GM12878 (cell line): ENCODE data around the gene DDX56. TPM values are rescaled to one million over a fixed set of nuclear protein-coding genes. Genes with fewer than 3 reads are reported as not detected.

Experiments used
- ATAC-seq: fragments of 200-7000 bp; cut with Tn5 transposase; 3 replicates; pipeline ENCODE4 v1.9.1; 2020; ENCODE audit warnings: mild to moderate bottlenecking, moderate library complexity
- BruUV-seq: library from RNA; stranded (reverse); fragments of 400-500 nt; replicated peaks from 2 replicates; lab custom pipeline; 2021; lab: Mats Ljungman, UMichigan
- CTCF ChIA-PET: fragments of 300-600 bp; sonication (Branson Sonifier 250); formaldehyde crosslinking; extraction: SDS; loops from one replicate; lab custom pipeline; 2021; ENCODE audit warnings: inconsistent platforms; lab: Yijun Ruan, JAX
- POLR2A ChIA-PET: fragments of 350-600 bp; formaldehyde crosslinking; extraction: SDS; loops from one replicate; lab custom pipeline; 2021; ENCODE audit warnings: inconsistent platforms; lab: Charles Lee
- RAD21 ChIA-PET: fragments of 300-600 bp; sonication (Branson Sonifier 250); formaldehyde crosslinking; loops from one replicate; lab custom pipeline; 2023; ENCODE audit warnings: antibody characterized with exemption; ENCODE audit not compliant: unreplicated experiment; lab: Charles Lee
- SMC1A ChIA-PET: fragments of 300-600 bp; sonication (Branson Sonifier 250); formaldehyde crosslinking; loops from one replicate; lab custom pipeline; 2023; ENCODE audit not compliant: unreplicated experiment, uncharacterized antibody; lab: Charles Lee
- DNase-seq: peaks from one replicate; pipeline ENCODE4 v3.0.0-alpha.2; 2011; ENCODE audit warnings: low read depth, low spot score
- FAIRE-seq: peaks from 3 replicates; lab custom pipeline; 2011; peaks lifted over from hg19 to GRCh38; lab: Jason Lieb, UNC
- H2AFZ ChIP-seq: 2 replicates; pipeline ENCODE4 v1.6.0; 2011; ENCODE audit warnings: low read depth, low read length, control low read depth; ENCODE audit not compliant: control insufficient read depth
- H3K27ac ChIP-seq: 2 replicates; pipeline ENCODE4 v1.5.1; 2011; ENCODE audit warnings: control low read depth; ENCODE audit not compliant: control insufficient read depth, insufficient read depth
- H3K27me3 ChIP-seq, 2 experiments: replicated peaks in 1 of 2; 2 replicates each; pipeline versions ENCODE4 v1.6.0 to v1.6.1; 2011; ENCODE audit warnings: low read length in 1 of 2; ENCODE audit not compliant: control insufficient read depth in 2 of 2, insufficient read depth in 2 of 2
- H3K36me3 ChIP-seq, 2 experiments: 2 replicates each; pipeline ENCODE4 v1.5.1; 2011; ENCODE audit warnings: low read length in 1 of 2; ENCODE audit not compliant: control insufficient read depth in 2 of 2, insufficient read depth in 2 of 2
- H3K4me1 ChIP-seq: 2 replicates; pipeline ENCODE4 v1.6.1; 2011; ENCODE audit warnings: mild to moderate bottlenecking, low read length, moderate library complexity, mixed read lengths; ENCODE audit not compliant: control insufficient read depth, insufficient read depth
- H3K4me2 ChIP-seq: 2 replicates; pipeline ENCODE4 v1.6.0; 2011; ENCODE audit warnings: control low read depth; ENCODE audit not compliant: control insufficient read depth, insufficient read depth
- H3K4me3 ChIP-seq: fragments of 200-600 bp; sonication (generic); 2 replicates; pipeline ENCODE4 v1.5.1; 2016
- H3K79me2 ChIP-seq: 2 replicates; pipeline ENCODE4 v1.6.0; 2011; ENCODE audit warnings: low read length; ENCODE audit not compliant: control insufficient read depth, insufficient read depth
- H3K9ac ChIP-seq: 2 replicates; pipeline ENCODE4 v1.8.0; 2011; ENCODE audit warnings: low read length, control low read depth, mixed read lengths; ENCODE audit not compliant: control insufficient read depth, insufficient read depth
- H3K9me3 ChIP-seq: replicated peaks from 3 replicates; pipeline ENCODE4 v1.5.1; 2011; ENCODE audit warnings: mild to moderate bottlenecking, low read length; ENCODE audit not compliant: control insufficient read depth, insufficient read depth
- H4K20me1 ChIP-seq: 2 replicates; pipeline ENCODE4 v1.6.0; 2011; ENCODE audit not compliant: control insufficient read depth, insufficient read depth
- BACH1 ChIP-seq: fragments of 450-650 bp; IDR thresholded peaks from 2 replicates; pipeline ENCODE4 v1.6.1; 2017; ENCODE audit warnings: mild to moderate bottlenecking, borderline replicate concordance
- DPF2 ChIP-seq: fragments of 450-650 bp; IDR thresholded peaks from 2 replicates; pipeline ENCODE4 v1.6.1; 2017; ENCODE audit warnings: mild to moderate bottlenecking
- E2F4 ChIP-seq: IDR thresholded peaks from 2 replicates; pipeline ENCODE4 v1.6.1; 2012; ENCODE audit warnings: low read depth, low read length, improper control_type of control experiment
- E4F1 ChIP-seq: fragments of 450-650 bp; IDR thresholded peaks from 2 replicates; pipeline ENCODE4 v1.6.1; 2018; ENCODE audit warnings: borderline replicate concordance, mild to moderate bottlenecking; ENCODE audit not compliant: partially characterized antibody
- EP300 ChIP-seq, 2 experiments: fragments of 150-350 bp in 1 of 2; IDR thresholded peaks; 2 replicates each; pipeline ENCODE4 v1.6.1; 2011 to 2012; ENCODE audit warnings: low read depth in 2 of 2, low read length in 2 of 2, borderline replicate concordance in 1 of 2, improper control_type of control experiment in 1 of 2, inconsistent platforms in 1 of 2; ENCODE audit not compliant: control insufficient read depth in 1 of 2
- NKRF ChIP-seq: fragments of 450-650 bp; conservative IDR thresholded peaks from 2 replicates; pipeline ENCODE4 v1.6.1; 2017; ENCODE audit warnings: mild to moderate bottlenecking, moderate library complexity
- NR2F1 ChIP-seq: fragments of 450-650 bp; conservative IDR thresholded peaks from 2 replicates; pipeline ENCODE4 v1.6.1; 2017; ENCODE audit warnings: mild to moderate bottlenecking
- PKNOX1 ChIP-seq: fragments of 450-650 bp; IDR thresholded peaks from 2 replicates; pipeline ENCODE4 v1.6.1; 2016; ENCODE audit warnings: mild to moderate bottlenecking
- POLR2AphosphoS2 ChIP-seq: IDR thresholded peaks from 2 replicates; pipeline ENCODE4 v1.6.1; 2011; ENCODE audit warnings: low read depth, mild to moderate bottlenecking, low read length, improper control_type of control experiment, moderate library complexity
- RFX5 ChIP-seq: IDR thresholded peaks from 2 replicates; pipeline ENCODE4 v1.6.1; 2011; ENCODE audit warnings: low read depth, low read length, improper control_type of control experiment
- SMAD1 ChIP-seq: fragments of 450-650 bp; IDR thresholded peaks from 2 replicates; pipeline ENCODE4 v1.6.1; 2018; ENCODE audit warnings: mild to moderate bottlenecking, low read depth; ENCODE audit not compliant: partially characterized antibody
- SREBF1 ChIP-seq: IDR thresholded peaks from 2 replicates; pipeline ENCODE4 v1.6.1; 2012; ENCODE audit warnings: mild to moderate bottlenecking, low read length
- ZZZ3 ChIP-seq: IDR thresholded peaks from 2 replicates; pipeline ENCODE4 v1.6.1; 2011; ENCODE audit warnings: low read depth; ENCODE audit not compliant: control insufficient read depth, insufficient read length
- WGBS: methylation state at CpG from one replicate; pipeline ENCODE4 v1.1.6; 2016; ENCODE audit warnings: low lambda C conversion rate; ENCODE audit not compliant: insufficient replicate concordance, insufficient coverage; ENCODE audit errors: missing lambda C conversion rate; 5-methylcytosine and 5-hydroxymethylcytosine counted together
- in situ Hi-C: fragments of 300-500 bp; cut with MboI; formaldehyde crosslinking; loops from 9 replicates; pipeline ENCODE4 v1.14.3; 2018; ENCODE audit warnings: mixed read lengths
- intact Hi-C: fragments of 100-400 bp; cut with micrococcal nuclease; formaldehyde crosslinking; loops from one replicate; pipeline ENCODE4 v1.14.2; 2022; ENCODE audit not compliant: unreplicated experiment
- polyA plus RNA-seq, 11 experiments: library from polyadenylated mRNA; depleted of rRNA in 4 of 11; unstranded in 6 of 11; stranded (reverse) in 5 of 11; fragments of >200 nt; fragmentation: Nextera tagmentation in 4 of 11; fragmentation: Illumina TruSeq in 1 of 11; extraction: Ambion mirVana in 4 of 11; extraction: Trizol in 1 of 11; gene quantifications; 1 replicate in 1 of 11; 2 replicates in 10 of 11; pipeline versions ENCODE4 v1.2.1 to v1.2.3, GENCODE V29; 2011 to 2016; ENCODE audit warnings: inconsistent platforms in 2 of 11, missing spikeins in 2 of 11, low read depth in 1 of 11
- total RNA-seq, 4 experiments: library from RNA; depleted of rRNA in 3 of 4; stranded (reverse); fragments of >200 nt in 3 of 4; fragmentation: Illumina TruSeq in 1 of 4; extraction: Trizol in 1 of 4; gene quantifications; 2 replicates each; pipeline versions ENCODE4 v1.2.1 to v1.2.3, GENCODE V29; 2013 to 2021
- TF ChIP-seq, protein P1 (sequence below): fragments of 450-650 bp; IDR thresholded peaks from 2 replicates; pipeline ENCODE4 v1.6.1; 2017; ENCODE audit warnings: low read depth, mild to moderate bottlenecking, moderate library complexity

Gene DDX56
- total and polyA plus RNA-seq, 10 of the 15 experiments (the other 5 are each of a cell fraction or from before 2014, with no cell fraction given): 19.8 to 136 (median 81.3) TPM

DNA sequence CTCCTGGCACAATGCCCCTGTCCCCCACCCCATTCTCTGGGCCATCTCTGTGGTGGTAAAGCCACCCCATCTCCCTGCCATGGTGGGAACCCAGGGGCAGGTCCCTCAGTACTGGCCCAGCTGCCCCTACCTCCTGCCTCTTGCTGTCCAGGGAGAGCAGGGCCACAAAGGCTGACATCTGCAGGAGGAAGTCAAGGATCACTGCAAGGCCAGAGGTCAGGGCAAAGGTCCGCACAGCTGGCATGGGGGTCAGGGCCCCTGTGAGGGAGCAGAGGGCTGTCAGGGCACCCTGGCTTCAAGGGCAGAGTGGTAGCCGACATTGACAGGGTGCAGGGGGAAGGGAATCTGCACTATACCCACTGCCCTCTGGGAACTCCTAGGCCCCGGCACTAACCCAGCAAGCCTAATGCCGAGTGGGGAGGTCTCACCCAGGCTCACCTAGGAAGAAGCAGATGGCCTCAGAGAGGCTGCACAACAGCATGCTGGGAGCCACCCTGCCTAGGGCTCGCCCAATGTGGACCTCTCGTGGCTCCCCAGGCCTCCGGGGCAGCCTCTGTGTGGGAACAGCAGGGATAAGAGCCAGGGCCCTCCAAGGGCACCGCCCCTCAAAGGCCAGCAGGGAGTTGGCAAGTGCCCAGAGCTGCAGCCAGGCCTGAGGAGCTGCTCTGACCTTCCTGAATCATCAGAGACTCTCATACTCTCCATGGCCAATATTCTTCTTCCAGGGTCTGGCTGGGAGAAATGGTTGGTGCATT lies 40.2 kb downstream of the DDX56 start:
- Histone ChIP-seq H3K4me3 (no peak overlapping the region), H3K9ac (no peak overlapping the region), H3K9me3 (no peaks in the 10 kb centered on the region), H4K20me1 (no peaks in the 10 kb centered on the region), H3K4me1 (no peaks in the 10 kb centered on the region), H3K27ac (no peak overlapping the region), H3K79me2 (no peaks in the 10 kb centered on the region), H3K4me2 (no peak overlapping the region), H3K36me3 (no peaks in the 10 kb centered on the region), H2AFZ (no peak overlapping the region), H3K27me3 (no peaks in the 10 kb centered on the region)
- TF ChIP-seq E2F4 (no peak), RFX5 (no peak), SREBF1 (no peak), PKNOX1 (no peak), ZZZ3 (no peak), NKRF (no peak), EP300 (IDR thresholded peaks at IDR 0.05; ENCODE audit: borderline replicate concordance in 1 of 2, control insufficient read depth in 1 of 2, low read depth in 2 of 2, low read length in 2 of 2) (no peak), DPF2 (no peak), BACH1 (no peak), POLR2AphosphoS2 (no peak), E4F1 (no peak), NR2F1 (no peak), SMAD1 (no peak)
- TF ChIP-seq, protein P1, sequence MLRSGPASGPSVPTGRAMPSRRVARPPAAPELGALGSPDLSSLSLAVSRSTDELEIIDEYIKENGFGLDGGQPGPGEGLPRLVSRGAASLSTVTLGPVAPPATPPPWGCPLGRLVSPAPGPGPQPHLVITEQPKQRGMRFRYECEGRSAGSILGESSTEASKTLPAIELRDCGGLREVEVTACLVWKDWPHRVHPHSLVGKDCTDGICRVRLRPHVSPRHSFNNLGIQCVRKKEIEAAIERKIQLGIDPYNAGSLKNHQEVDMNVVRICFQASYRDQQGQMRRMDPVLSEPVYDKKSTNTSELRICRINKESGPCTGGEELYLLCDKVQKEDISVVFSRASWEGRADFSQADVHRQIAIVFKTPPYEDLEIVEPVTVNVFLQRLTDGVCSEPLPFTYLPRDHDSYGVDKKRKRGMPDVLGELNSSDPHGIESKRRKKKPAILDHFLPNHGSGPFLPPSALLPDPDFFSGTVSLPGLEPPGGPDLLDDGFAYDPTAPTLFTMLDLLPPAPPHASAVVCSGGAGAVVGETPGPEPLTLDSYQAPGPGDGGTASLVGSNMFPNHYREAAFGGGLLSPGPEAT: no peak
- in situ Hi-C loops (no loop called here), intact Hi-C loops (no loop called here)
- POLR2A ChIA-PET: no interaction called here
- no peak for FAIRE-seq
- CTCF ChIA-PET: interaction anchor here (1.0 to 2.5 kb wide), 6 partner anchors 14 to 292 kb away, joined by 3 to 12 read pairs (median 8); no protein-coding TSS in a partner anchor
- ATAC-seq: no peak
- DNase-seq: no peak
- BruUV-seq: no TSS peak
- RAD21 ChIA-PET: interaction anchor here (0.6 kb wide), 1 partner anchor 609 kb away, joined by 3 read pairs; no protein-coding TSS in a partner anchor
- WGBS: 42% methylated on average over 8 of the region's 8 CpGs
- SMC1A ChIA-PET: interaction anchor here (1.1 to 1.5 kb wide), 2 partner anchors 292 to 324 kb away, joined by 3 to 4 read pairs; no protein-coding TSS in a partner anchor
